T-helper 22 cell (primary cell): ENCODE measurements around the gene JMJD1C.

ENCODE experiments used
- DNase-seq: peaks from one replicate; pipeline ENCODE4 v3.0.0-alpha.2; 2020; ENCODE audit warnings: low read depth

The JMJD1C gene

GRCh38 chr10:63123727-63124362, 341.9 kb downstream of the JMJD1C start:
- no peak for DNase-seq

GRCh38 chr10:63120554-63120953, 345.2 kb downstream of the JMJD1C start:
- no peak for DNase-seq

- no peak for DNase-seq
These were observed 346.7 kb downstream of the JMJD1C start for GRCh38 chr10:63119041-63119440.
